CD8-positive, alpha-beta memory T cell (primary cell): ENCODE data around the gene NRIP1. TPM values are rescaled to one million over a fixed set of nuclear protein-coding genes. Genes with fewer than 3 reads are reported as not detected.

ENCODE experiments used
- CTCF ChIA-PET: fragments of 350-600 bp; sonication (Branson Sonifier 250); formaldehyde crosslinking; loops from one replicate; lab custom pipeline; 2021; ENCODE audit warnings: antibody characterized with exemption; lab: Charles Lee
- POLR2A ChIA-PET: fragments of 350-600 bp; sonication (Branson Sonifier 250); formaldehyde crosslinking; loops from one replicate; lab custom pipeline; 2021; ENCODE audit warnings: antibody characterized with exemption; lab: Charles Lee
- DNase-seq, 5 donors: peaks; one replicate each; pipeline versions ENCODE4 v3.0.0 to v3.0.0-alpha.2; 2020 to 2022; ENCODE audit warnings: mixed read lengths in 1 of 5
- H3K27ac ChIP-seq: one replicate; pipeline ENCODE4 v1.7.0; 2013; ENCODE audit warnings: low read depth, mild to moderate bottlenecking, low read length, moderate library complexity
- H3K27me3 ChIP-seq: 2 replicates; pipeline ENCODE4 v1.7.0; 2013; ENCODE audit warnings: low read length, mild to moderate bottlenecking; ENCODE audit not compliant: insufficient read depth, poor library complexity, severe bottlenecking
- H3K36me3 ChIP-seq: 2 replicates; pipeline ENCODE4 v1.7.0; 2013; ENCODE audit warnings: mild to moderate bottlenecking, low read length, moderate library complexity; ENCODE audit not compliant: insufficient read depth
- H3K4me1 ChIP-seq: 2 replicates; pipeline ENCODE4 v1.7.0; 2013; ENCODE audit warnings: mild to moderate bottlenecking, low read length, moderate library complexity; ENCODE audit not compliant: insufficient read depth
- H3K4me3 ChIP-seq: 2 replicates; pipeline ENCODE4 v1.7.0; 2013; ENCODE audit warnings: mild to moderate bottlenecking, low read length
- H3K9me3 ChIP-seq: 2 replicates; pipeline ENCODE4 v1.7.0; 2013; ENCODE audit warnings: mild to moderate bottlenecking, low read length
- H3K27ac Mint-ChIP-seq, 8 donors: one replicate each; pipeline ENCODE4 v1.8.0; 2020 to 2021; ENCODE audit warnings: mixed read lengths in 8 of 8, mild to moderate bottlenecking in 6 of 8, inconsistent platforms in 3 of 8, moderate library complexity in 3 of 8
- H3K27me3 Mint-ChIP-seq, 2 donors: one replicate each; pipeline ENCODE4 v1.8.0; 2020 to 2021; ENCODE audit warnings: mixed read lengths in 2 of 2, mild to moderate bottlenecking in 1 of 2, moderate library complexity in 1 of 2
- H3K36me3 Mint-ChIP-seq, 3 donors: one replicate each; pipeline ENCODE4 v1.8.0; 2020 to 2021; ENCODE audit warnings: mixed read lengths in 3 of 3, inconsistent platforms in 1 of 3, mild to moderate bottlenecking in 1 of 3
- H3K4me1 Mint-ChIP-seq, 3 donors: one replicate each; pipeline ENCODE4 v1.8.0; 2020 to 2021; ENCODE audit warnings: mixed read lengths in 3 of 3, inconsistent platforms in 1 of 3, mild to moderate bottlenecking in 1 of 3
- H3K4me3 Mint-ChIP-seq, 7 donors: one replicate each; pipeline ENCODE4 v1.8.0; 2020 to 2021; ENCODE audit warnings: mixed read lengths in 7 of 7, mild to moderate bottlenecking in 6 of 7, moderate library complexity in 4 of 7, inconsistent platforms in 2 of 7
- H3K9me3 Mint-ChIP-seq, 5 donors: one replicate each; pipeline ENCODE4 v1.8.0; 2020 to 2022; ENCODE audit warnings: mixed read lengths in 5 of 5, mild to moderate bottlenecking in 3 of 5, moderate library complexity in 2 of 5, inconsistent platforms in 1 of 5
- polyA plus RNA-seq: library from polyadenylated mRNA; unstranded; fragments of 300-500 nt; fragmentation: Illumina TruSeq; gene quantifications from one replicate; pipeline ENCODE4 v1.2.3, GENCODE V29; 2021
- total RNA-seq, 2 experiments: library from RNA; stranded (reverse); gene quantifications; one replicate each; pipeline ENCODE4 v1.2.3, GENCODE V29; 2021

Gene NRIP1
- total and polyA plus RNA-seq, 3 experiments from 2014 or later = 14.6 to 37.6 (median 15.7) TPM

DNA sequence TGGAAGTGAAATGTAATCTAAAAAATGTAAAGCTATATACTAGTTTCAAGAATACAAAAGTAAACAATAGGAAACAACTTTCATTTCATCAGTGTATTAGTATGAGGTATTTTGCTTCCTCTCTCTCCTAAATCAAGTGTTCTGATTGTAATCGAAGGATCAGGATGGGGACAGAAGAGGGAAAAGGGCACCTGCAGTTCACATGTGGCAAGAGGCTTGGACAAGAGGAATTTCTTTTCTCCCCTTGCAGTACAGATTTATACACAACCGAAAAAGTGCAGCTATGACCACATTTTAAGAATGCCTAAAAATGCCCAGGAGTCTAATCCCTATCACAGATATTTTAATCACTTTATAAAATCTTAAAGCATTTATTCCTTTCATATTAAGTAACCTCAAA, 63.7 kb downstream of the NRIP1 start:
- H3K27ac Mint-ChIP-seq = peak overlapping the region in 1 of 8 donors; percentile 4
- DNase-seq = no peak
- Histone ChIP-seq H3K4me1 (peaks cover 13% of the 10 kb centered on the region), H3K9me3 (no peaks in the 10 kb centered on the region), H3K36me3 (no peaks in the 10 kb centered on the region), H3K27ac (no peak overlapping the region), H3K4me3 (no peak overlapping the region), H3K27me3 (no peaks in the 10 kb centered on the region)
- no peaks in the 10 kb centered on the region for H3K27me3 Mint-ChIP-seq
- H3K4me1 Mint-ChIP-seq = peaks cover 41 to 59% (median 45%) of the 10 kb centered on the region in 3 donors
- ChIA-PET POLR2A (no interaction called here), CTCF (no interaction called here)
- H3K36me3 Mint-ChIP-seq = no peaks in the 10 kb centered on the region
- no peak overlapping the region for H3K4me3 Mint-ChIP-seq
- no peaks in the 10 kb centered on the region for H3K9me3 Mint-ChIP-seq

DNA sequence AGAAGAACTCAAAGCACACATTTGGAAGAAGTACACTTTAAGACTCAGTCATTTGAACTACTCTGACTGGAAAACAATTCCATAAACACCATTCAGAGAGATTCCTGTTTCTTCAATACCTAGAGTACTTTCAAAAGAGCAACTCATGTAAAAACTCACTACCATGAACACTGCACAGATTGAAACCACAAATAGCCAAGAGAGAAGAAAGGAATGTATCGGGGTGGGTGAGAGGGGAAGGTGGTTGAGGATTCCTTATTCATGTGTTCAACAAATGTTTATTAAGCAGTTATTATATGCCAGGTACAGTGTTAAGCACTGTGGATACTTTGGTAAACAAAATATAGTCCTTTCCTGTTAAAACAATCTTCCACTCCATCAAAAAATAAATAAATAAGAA, 64.7 kb downstream of the NRIP1 start:
- no peaks in the 10 kb centered on the region for H3K9me3 ChIP-seq
- Mint-ChIP-seq H3K27me3 (no peaks in the 10 kb centered on the region), H3K9me3 (no peaks in the 10 kb centered on the region), H3K4me1 (peaks cover 36 to 57% (median 37%) of the 10 kb centered on the region in 3 donors), H3K36me3 (no peaks in the 10 kb centered on the region), H3K4me3 (no peak overlapping the region), H3K27ac (peak overlapping the region in 1 of 8 donors; percentile 41)
- H3K27me3 ChIP-seq = no peaks in the 10 kb centered on the region
- no peaks in the 10 kb centered on the region for H3K36me3 ChIP-seq
- H3K4me3 ChIP-seq = no peak overlapping the region
- H3K4me1 ChIP-seq = peaks cover 2% of the 10 kb centered on the region
- ChIA-PET POLR2A (no interaction called here), CTCF (no interaction called here)
- H3K27ac ChIP-seq = no peak overlapping the region
- DNase-seq = no peak

GRCh38 chr21:14998784-14999183, 66.0 kb downstream of the NRIP1 start:
- Mint-ChIP-seq H3K27me3 (no peaks in the 10 kb centered on the region), H3K4me3 (no peak overlapping the region), H3K36me3 (no peaks in the 10 kb centered on the region), H3K9me3 (no peaks in the 10 kb centered on the region), H3K4me1 (peaks cover 27 to 48% (median 28%) of the 10 kb centered on the region in 3 donors), H3K27ac (no peak overlapping the region)
- no peak overlapping the region for H3K27ac ChIP-seq
- ChIA-PET POLR2A (no interaction called here), CTCF (no interaction called here)
- H3K27me3 ChIP-seq = no peaks in the 10 kb centered on the region
- H3K36me3 ChIP-seq = no peaks in the 10 kb centered on the region
- DNase-seq = no peak
- no peak overlapping the region for H3K4me3 ChIP-seq
- H3K4me1 ChIP-seq = no peaks in the 10 kb centered on the region
- H3K9me3 ChIP-seq = no peaks in the 10 kb centered on the region

GRCh38 chr21:14998336-14998735, 66.5 kb downstream of the NRIP1 start:
- CTCF ChIA-PET = no interaction called here
- H3K4me1 ChIP-seq = no peaks in the 10 kb centered on the region
- no peak for DNase-seq

DNA sequence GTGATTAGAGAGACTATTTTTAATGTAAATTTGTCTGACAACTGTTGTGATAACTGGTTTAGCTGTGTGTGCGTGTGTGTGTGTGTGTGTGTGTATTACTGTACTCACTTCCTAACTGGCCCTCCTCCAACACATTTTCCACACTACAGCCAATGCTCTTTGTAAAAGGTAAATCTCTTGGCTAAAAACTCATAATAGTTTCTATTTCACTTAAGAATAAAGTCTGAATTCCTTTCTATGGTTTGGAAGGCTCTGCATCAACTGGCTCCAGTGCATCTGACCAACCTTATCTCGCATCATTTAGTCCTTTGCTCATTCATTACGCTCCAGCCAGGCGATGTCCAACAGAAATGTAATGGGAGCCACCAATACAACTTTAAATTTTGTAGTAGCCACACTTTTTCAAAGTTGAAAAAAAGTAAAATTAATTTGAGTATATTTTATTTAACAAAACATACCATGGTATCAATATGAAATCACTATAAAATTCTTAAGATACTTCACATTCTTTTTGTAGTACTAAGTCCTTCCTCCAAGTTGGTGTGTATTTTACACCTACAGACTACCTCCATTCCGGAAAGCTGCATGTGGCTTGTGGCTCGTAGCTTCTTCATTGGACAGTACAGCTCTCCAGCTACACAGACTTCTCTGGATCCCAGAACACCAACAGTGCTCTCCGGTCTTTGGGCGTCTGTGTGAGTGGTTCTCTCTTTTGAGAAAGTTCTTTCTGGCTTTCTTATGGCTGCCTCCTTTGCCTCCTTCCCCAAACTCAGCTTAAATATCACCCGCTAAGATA, 68.9 kb downstream of the NRIP1 start:
- no peaks in the 10 kb centered on the region for H3K36me3 ChIP-seq
- POLR2A ChIA-PET = no interaction called here
- no peak for DNase-seq
- no peak overlapping the region for H3K4me3 ChIP-seq
- no peak overlapping the region for H3K27ac Mint-ChIP-seq
- H3K27me3 Mint-ChIP-seq = no peaks in the 10 kb centered on the region
- peaks cover 0 to 11% (median 4%) of the 10 kb centered on the region in 3 donors for H3K36me3 Mint-ChIP-seq
- H3K9me3 ChIP-seq = no peaks in the 10 kb centered on the region
- no peaks in the 10 kb centered on the region for H3K27me3 ChIP-seq
- CTCF ChIA-PET = no interaction called here
- no peaks in the 10 kb centered on the region for H3K9me3 Mint-ChIP-seq
- H3K27ac ChIP-seq = no peak overlapping the region
- no peaks in the 10 kb centered on the region for H3K4me1 ChIP-seq
- no peak overlapping the region for H3K4me3 Mint-ChIP-seq
- H3K4me1 Mint-ChIP-seq = peaks cover 12 to 47% (median 29%) of the 10 kb centered on the region in 3 donors

More at GRCh38 chr21:14998336-14998735, 66.5 kb downstream of the NRIP1 start:
- H3K27ac ChIP-seq = no peak overlapping the region
- H3K27ac Mint-ChIP-seq = no peak overlapping the region
- no peak overlapping the region for H3K4me3 ChIP-seq
- peaks cover 22 to 43% (median 23%) of the 10 kb centered on the region in 3 donors for H3K4me1 Mint-ChIP-seq
- H3K9me3 ChIP-seq = no peaks in the 10 kb centered on the region
- no peaks in the 10 kb centered on the region for H3K36me3 ChIP-seq
- no peaks in the 10 kb centered on the region for H3K27me3 Mint-ChIP-seq
- no peaks in the 10 kb centered on the region for H3K9me3 Mint-ChIP-seq
- no peak overlapping the region for H3K4me3 Mint-ChIP-seq
- H3K36me3 Mint-ChIP-seq = no peaks in the 10 kb centered on the region
- no peaks in the 10 kb centered on the region for H3K27me3 ChIP-seq
- POLR2A ChIA-PET = no interaction called here

DNA sequence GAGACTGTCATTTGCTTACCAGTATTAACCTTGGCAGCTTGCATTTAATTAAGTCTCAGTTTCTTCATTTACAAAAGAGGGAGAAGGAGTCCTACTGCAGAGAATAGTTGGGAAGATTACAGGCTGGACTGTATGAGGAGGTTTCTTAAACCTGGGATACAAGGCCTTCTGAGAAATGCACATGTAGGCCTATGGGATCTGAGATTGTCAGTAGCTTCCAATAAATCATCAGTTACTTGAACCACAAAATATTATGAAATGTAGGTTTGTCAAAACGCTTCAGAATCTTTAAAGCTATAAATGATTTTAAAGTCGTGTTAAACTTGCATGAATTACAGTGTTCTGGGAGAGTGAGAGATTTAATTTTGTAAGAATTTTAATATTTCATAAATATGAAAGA, 69.6 kb downstream of the NRIP1 start:
- Histone ChIP-seq H3K27me3 (no peaks in the 10 kb centered on the region), H3K9me3 (no peaks in the 10 kb centered on the region), H3K36me3 (no peaks in the 10 kb centered on the region), H3K4me1 (no peaks in the 10 kb centered on the region), H3K27ac (no peak overlapping the region), H3K4me3 (no peak overlapping the region)
- ChIA-PET CTCF (no interaction called here), POLR2A (no interaction called here)
- peak overlapping the region in 1 of 8 donors; percentile 17 for H3K27ac Mint-ChIP-seq
- H3K4me1 Mint-ChIP-seq = peaks cover 15 to 49% (median 32%) of the 10 kb centered on the region in 3 donors
- no peak for DNase-seq
- H3K9me3 Mint-ChIP-seq = no peaks in the 10 kb centered on the region
- H3K4me3 Mint-ChIP-seq = no peak overlapping the region
- no peaks in the 10 kb centered on the region for H3K27me3 Mint-ChIP-seq
- H3K36me3 Mint-ChIP-seq = peaks cover 0 to 13% (median 4%) of the 10 kb centered on the region in 3 donors

DNA sequence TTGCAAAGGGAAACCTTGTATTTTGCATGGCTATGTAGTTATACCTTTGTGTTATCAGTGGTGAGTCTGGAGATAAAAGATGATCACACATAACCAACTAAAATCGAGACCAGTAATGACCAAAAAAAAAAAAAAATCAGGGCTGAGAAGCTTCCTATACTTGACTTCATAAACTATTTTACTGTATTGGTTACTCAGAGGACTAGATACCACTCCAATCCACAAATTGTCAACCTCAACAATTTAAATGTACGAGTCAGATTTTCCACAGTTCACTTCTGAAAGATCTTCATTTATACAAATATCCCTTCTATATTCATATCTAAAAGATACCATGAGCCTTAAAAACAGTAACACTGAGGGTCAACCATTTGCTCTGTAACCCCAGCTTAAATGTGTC, 71.7 kb downstream of the NRIP1 start:
- Histone ChIP-seq H3K9me3 (no peaks in the 10 kb centered on the region), H3K27me3 (no peaks in the 10 kb centered on the region), H3K4me3 (no peak overlapping the region), H3K27ac (no peak overlapping the region), H3K36me3 (no peaks in the 10 kb centered on the region), H3K4me1 (no peaks in the 10 kb centered on the region)
- peaks cover 16 to 48% (median 32%) of the 10 kb centered on the region in 3 donors for H3K4me1 Mint-ChIP-seq
- POLR2A ChIA-PET = no interaction called here
- H3K36me3 Mint-ChIP-seq = peaks cover 0 to 15% (median 10%) of the 10 kb centered on the region in 3 donors
- H3K27me3 Mint-ChIP-seq = no peaks in the 10 kb centered on the region
- H3K27ac Mint-ChIP-seq = peak overlapping the region in 2 of 8 donors; percentile 7 to 8
- DNase-seq = no peak
- no peaks in the 10 kb centered on the region for H3K9me3 Mint-ChIP-seq
- CTCF ChIA-PET = no interaction called here
- no peak overlapping the region for H3K4me3 Mint-ChIP-seq

DNA sequence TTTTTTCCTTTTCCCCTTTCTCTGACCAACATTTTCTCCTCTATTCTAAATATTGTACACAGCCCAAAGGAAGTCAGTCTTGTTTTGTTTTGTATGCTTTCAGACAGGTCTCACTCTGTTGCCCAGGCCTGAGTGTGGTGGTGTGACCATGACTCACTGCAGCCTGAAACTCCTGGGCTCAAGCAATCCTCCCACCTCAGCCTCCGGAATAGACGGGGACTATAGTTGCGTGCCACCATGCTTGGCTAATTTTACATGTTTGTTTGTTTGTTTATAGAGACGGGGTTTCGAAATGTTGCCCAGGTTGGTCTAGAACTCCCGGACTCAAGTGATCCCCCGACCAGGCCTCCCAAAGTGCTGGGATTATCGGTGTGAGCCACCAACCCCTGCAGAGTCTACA, 72.8 kb downstream of the NRIP1 start:
- Histone ChIP-seq H3K27me3 (no peaks in the 10 kb centered on the region), H3K4me1 (no peaks in the 10 kb centered on the region), H3K27ac (no peak overlapping the region), H3K36me3 (no peaks in the 10 kb centered on the region), H3K4me3 (no peak overlapping the region), H3K9me3 (no peaks in the 10 kb centered on the region)
- ChIA-PET CTCF (no interaction called here), POLR2A (no interaction called here)
- Mint-ChIP-seq H3K36me3 (peaks cover 0 to 15% (median 12%) of the 10 kb centered on the region in 3 donors), H3K4me1 (peaks cover 16 to 43% (median 32%) of the 10 kb centered on the region in 3 donors), H3K9me3 (no peaks in the 10 kb centered on the region), H3K4me3 (no peak overlapping the region), H3K27me3 (no peaks in the 10 kb centered on the region), H3K27ac (no peak overlapping the region)
- DNase-seq = no peak
